ENCODE data around the gene HLA-DQB1.
"Not testable (repeated sequence)": the region's sequence is repeated elsewhere in the genome, so short reads cannot be mapped to it uniquely, and the experiment has no call there.

The HLA-DQB1 gene

DNA sequence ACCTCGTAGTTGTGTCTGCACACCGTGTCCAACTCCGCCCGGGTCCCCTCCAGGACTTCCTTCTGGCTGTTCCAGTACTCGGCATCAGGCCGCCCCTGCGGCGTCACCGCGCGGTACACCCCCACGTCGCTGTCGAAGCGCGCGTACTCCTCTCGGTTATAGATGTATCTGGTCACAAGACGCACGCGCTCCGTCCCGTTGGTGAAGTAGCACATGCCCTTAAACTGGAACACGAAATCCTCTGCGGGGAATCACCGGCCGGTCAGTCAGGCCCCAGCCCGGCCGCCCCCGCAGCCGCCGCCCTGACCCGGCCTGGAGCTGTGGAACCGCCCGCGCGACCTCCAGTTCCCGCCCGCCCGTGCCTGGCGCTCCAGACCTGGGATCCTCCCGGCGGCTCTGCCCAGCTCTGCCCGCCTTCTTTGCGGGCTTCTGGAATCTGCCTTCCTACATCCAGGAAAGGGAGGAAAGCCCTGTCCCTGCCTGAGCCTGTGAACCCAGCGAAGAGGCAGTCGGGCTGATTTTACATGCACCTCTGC is 1.6 kb downstream of the HLA-DQB1 start:
- no peak for DNase-seq (ENCODE audit: low read depth)
- H3K4me3 ChIP-seq (ENCODE audit: low read depth, low read length): no peak overlapping the region

DNA sequence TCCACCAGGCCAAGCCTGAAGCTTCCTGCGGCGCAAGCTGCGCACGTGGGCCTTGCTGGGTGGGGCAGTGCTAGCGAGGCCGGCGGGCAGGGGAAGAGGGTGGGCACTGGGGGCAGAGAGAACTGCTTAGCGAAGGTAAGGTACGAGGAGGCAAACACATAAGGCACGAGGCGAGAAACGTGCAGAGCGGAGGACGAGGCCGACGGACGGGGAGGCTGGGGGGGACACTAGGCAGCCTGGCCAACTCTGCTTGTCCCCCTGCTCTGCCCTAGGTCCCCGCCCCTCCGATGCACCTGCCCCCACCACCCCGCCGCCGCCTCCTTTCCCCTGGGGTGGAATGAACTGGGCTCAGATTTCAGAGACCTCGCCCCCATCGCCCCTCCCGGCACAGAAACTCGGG is 2.1 kb downstream of the HLA-DQB1 start:
- DNase-seq (ENCODE audit: low read depth): no peak
- H3K4me3 ChIP-seq (ENCODE audit: low read depth, low read length): no peak overlapping the region

DNA sequence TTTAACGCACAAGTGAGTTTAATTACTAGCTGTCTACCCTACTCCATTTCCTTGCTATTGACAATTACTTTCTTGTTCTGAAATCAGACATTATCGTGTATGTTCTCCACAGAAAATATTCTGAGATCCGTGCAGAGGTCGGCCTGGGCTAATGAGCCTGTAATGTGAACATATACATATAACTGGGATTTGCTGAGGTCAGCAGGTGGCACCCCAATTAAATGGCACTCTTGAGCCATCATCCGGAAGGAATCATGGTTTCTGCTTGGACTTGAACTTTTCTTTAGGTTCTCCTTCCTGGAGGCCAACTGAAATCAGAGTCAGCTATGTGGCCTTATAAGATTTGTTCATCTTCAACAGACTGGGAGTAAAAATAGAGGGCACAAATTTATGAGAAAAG is 3.6 kb downstream of the HLA-DQB1 start:
- no peak for DNase-seq (ENCODE audit: low read depth)
- no peak overlapping the region for H3K4me3 ChIP-seq (ENCODE audit: low read depth, low read length)

DNA sequence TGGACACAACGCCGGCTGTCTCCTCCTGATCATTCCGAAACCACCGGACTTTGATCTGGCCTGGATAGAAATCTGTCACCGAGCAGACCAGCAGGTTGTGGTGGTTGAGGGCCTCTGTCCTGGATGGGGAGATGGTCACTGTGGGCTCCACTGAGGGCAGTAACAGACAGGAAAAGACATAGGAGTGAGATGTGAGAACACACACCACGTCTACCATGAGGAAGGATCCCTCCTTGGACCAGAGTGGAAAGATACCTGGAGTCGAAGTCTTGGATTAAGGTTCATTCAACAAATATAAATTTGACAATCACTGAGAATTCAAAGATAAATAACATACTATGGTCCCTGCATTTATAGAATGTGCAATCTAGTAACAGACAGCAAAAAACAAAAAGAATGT is 4.4 kb downstream of the HLA-DQB1 start:
- no peak overlapping the region for H3K4me3 ChIP-seq (ENCODE audit: low read depth, low read length)
- no peak for DNase-seq (ENCODE audit: low read depth)

DNA sequence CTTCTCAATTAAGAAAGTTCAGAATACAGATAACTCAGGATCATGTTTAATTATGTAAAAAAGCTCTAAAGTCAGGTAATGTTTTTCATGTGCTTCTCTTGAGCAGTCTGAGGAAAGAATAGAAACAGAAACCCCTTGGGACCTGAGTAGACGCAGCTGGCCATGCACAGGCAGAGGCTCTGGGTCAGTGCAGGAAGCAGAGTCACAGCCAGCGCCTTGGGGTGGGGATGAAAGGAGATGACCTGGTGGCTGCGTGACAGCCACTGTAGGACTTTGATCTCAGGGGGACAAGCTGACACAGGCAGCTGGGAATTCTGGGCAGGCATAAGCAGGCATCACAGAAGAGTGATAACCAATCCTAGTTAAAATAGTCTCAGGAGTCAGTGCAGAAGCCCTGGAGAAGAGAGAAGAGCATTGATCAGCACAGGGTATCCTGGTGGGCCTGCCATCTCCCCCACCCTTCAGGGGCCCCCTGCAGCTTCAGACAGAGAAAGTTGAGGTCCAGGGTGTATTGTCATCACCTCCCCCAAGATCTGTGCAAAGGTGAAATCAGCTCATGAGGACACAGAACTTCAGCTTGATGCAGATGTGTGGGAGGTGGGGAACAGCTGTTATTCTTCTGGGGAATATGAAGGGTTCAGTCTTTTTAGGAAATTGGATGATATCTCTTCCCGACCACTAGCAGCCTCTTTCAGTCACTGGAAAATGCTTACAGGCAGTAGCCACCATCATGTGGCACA is 6.4 kb downstream of the HLA-DQB1 start:
- no peak overlapping the region for H3K4me3 ChIP-seq (ENCODE audit: low read depth, low read length)
- DNase-seq (ENCODE audit: low read depth): no peak

DNA sequence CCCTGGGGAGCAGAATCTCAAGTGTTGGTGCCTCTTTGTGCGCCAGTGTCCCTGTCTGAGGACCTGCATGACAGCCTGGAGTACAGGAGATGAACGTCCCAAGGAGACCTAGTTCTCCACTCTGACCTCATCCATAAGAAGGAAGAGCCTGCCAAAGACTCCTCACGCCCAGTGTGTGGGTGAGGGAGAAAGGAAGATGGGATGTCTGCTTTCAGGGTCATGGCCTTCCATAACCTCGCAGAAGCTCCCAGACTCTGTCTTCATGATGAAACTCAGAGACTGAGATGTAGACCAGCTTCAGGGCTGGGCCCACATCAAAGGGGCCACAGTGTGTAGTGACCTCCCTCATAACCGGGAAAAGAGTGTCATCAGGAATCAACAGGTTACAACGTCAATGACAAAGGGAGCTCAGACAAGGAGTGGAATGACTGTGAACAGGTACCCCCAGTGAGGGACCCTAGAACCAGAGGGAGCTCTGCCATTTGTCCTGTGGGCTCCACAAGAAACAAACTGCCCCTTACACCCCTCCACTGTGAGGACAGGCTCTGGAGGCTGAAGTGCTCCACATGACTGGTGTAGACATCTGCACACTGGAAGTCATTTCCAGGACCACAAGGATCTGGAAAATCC is 8.1 kb downstream of the HLA-DQB1 start:
- DNase-seq (ENCODE audit: low read depth): no peak
- H3K4me3 ChIP-seq (ENCODE audit: low read depth, low read length): no peak overlapping the region

DNA sequence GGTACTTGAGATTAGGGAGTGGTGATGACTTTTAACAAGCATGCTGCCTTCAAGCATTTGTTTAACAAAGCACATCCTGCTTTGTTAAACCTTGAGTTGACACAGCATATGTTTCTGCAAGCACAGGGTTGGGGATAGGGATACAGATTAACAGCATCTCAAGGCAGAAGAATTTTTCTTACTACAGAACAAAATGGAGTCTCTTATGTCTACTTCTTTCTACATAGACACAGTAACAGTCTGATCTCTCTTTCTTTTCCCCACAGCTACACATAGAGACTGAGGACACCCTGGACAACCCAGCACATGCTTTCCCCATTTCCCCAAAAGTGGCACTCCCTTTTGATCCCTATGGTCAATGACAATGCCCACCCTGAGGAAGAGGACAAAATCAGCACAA is 8.6 kb downstream of the HLA-DQB1 start:
- DNase-seq (ENCODE audit: low read depth); H3K4me3 ChIP-seq (ENCODE audit: low read depth, low read length): not testable (repeated sequence)

DNA sequence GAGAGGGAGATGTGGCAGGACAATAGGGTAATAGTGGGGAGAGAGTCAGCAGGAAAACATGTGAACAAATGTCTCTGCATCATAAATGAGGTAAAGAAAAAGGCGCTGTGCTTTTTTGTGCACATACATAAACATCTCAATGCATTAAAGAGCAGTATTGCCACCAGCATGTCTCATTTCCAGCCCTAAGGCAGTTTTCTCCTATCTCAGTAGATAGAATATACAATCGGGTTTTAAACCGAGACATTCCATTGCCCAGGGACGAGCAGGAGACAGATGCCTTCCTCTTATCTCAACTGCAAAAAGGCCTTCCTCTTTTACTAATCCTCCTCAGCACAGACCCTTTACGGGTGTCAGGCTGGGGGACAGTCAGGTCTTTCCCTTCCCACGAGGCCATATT is 9.1 kb downstream of the HLA-DQB1 start:
- H3K4me3 ChIP-seq (ENCODE audit: low read depth, low read length); DNase-seq (ENCODE audit: low read depth): not testable (repeated sequence)

DNA sequence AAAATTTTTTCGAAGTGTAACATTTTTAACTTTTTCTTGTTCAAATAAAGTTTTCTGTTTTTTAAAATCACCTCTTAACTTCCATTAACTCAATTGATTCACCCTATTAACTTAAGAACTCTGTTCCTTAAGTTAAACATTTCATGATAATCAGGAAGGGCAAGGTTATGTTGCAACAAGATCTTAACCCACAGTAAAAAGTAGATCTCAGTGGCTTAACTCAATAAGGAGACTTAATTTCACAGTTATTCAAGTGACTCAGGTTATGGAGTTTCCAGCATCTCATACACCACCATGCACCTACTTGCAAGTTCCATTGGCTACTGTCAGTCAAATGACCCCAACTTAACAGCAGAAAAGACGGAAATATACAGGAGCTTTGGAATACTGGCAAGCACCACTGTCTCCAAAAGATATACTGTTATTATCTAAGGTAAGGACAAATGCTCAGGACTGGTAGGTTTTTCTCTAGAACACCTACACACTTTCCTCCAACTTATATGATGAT is 11.2 kb downstream of the HLA-DQB1 start:
- no peak for DNase-seq (ENCODE audit: low read depth)

DNA sequence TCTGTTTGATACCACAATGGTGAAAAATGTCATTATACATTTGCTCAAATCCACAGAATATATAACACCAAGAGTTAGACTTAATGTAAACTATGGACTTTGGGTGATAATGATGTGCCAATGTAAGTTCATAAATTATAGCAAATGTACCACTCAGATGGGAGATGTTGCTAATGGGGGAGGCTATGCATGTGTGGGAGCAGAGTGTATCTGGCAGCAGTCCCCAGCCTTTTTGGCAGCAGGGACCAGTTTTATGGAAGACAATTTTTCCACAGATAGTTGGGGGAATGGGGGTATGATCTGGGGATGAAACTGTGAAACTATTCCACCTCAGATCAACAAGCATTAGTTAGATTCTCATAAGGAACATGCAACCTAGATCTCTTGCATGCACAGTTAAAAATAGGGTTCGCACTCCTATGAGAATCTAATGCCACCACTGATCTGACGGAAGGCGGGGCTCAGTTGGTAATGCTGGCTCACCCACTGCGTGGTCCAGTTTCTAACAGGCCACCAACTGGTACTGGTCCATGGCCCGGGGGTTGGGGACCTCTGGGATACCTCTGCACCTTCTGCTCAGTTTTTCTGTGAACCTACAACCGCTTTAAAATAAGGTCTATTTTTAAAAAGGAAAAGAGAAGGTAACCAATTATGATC is 21.3 kb downstream of the HLA-DQB1 start:
- no peak overlapping the region for H3K4me3 ChIP-seq (ENCODE audit: low read depth, low read length)
- no peak for DNase-seq (ENCODE audit: low read depth)

More for the DNA sequence above, 11.2 kb downstream of the HLA-DQB1 start:
- no peak overlapping the region for H3K4me3 ChIP-seq (ENCODE audit: low read depth, low read length)

DNA sequence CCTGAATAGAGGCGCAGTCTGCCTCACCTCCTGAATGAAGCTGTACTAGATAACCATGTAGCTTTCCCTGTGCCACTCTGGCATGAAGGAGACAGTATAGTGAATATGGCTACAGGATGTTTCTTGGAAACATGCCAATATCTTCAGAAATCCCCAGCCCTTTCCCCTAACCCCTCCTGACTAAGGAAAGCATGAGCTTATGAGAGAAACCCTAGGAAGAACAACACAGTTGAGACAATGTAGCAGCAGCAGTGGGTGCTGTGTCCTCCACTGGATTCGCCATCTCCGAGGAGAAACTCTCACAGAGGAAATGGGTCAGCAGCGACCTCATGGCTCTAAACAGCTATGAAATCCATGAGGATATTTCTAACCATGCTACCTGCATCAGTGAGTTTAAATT is 22.6 kb downstream of the HLA-DQB1 start:
- no peak overlapping the region for H3K4me3 ChIP-seq (ENCODE audit: low read depth, low read length)
- no peak for DNase-seq (ENCODE audit: low read depth)

DNA sequence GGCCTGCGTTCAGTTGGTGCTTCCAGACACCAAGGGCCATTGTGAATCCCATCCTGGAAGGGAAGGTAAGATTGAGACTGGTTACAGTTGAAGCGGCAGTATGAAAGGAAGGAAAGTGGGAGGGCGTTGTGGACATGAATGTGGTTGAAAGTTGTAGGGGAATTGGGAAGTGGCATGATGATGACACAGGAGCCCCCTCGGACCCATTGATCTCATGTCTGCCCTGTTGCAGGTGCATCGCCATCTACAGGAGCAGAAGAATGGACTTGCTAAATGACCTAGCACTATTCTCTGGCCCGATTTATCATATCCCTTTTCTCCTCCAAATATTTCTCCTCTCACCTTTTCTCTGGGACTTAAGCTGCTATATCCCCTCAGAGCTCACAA is 23.7 kb downstream of the HLA-DQB1 start:
- no peak overlapping the region for H3K4me3 ChIP-seq (ENCODE audit: low read depth, low read length)
- DNase-seq (ENCODE audit: low read depth): no peak

DNA sequence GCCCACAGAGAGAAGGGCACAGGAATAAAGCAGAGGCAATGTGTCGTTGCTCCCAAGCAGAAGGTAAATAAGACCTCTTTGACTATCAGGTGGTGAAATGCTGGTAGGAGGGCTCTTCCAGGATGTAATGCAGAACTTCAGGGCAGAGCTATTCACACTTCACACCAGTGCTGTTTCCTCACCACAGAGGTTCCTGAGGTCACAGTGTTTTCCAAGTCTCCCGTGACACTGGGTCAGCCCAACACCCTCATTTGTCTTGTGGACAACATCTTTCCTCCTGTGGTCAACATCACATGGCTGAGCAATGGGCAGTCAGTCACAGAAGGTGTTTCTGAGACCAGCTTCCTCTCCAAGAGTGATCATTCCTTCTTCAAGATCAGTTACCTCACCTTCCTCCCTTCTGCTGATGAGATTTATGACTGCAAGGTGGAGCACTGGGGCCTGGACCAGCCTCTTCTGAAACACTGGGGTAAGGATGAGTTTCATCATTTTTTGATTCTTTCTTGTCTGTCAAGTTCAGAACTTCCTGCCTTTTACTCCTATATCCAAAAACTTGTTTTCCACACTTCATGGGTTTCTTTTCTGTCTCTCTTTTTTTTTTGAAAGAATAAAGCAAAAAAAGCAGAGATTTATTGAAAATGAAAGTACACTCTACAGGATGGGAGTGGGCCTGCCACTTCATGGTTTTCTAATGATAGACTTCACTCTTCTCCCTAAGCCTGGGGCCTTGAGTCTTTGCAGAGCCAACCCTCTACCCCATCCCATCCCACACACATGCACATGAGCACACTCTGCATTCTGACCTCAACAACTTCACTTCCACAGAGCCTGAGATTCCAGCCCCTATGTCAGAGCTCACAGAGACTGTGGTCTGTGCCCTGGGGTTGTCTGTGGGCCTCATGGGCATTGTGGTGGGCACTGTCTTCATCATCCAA is 24.4 kb downstream of the HLA-DQB1 start:
- not testable (repeated sequence) for DNase-seq (ENCODE audit: low read depth); H3K4me3 ChIP-seq (ENCODE audit: low read depth, low read length)

DNA sequence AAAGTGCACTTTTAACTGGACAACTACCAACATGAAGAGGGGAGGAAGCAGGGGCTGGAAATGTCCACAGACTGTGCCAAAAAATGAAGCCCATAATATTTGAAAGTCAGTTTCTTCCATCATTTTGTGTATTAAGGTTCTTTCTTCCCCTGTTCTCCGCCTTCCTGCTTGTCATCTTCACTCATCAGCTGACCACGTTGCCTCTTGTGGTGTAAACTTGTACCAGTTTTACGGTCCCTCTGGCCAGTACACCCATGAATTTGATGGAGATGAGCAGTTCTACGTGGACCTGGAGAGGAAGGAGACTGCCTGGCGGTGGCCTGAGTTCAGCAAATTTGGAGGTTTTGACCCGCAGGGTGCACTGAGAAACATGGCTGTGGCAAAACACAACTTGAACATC is 25.3 kb downstream of the HLA-DQB1 start:
- DNase-seq (ENCODE audit: low read depth): no peak
- no peak overlapping the region for H3K4me3 ChIP-seq (ENCODE audit: low read depth, low read length)

DNA sequence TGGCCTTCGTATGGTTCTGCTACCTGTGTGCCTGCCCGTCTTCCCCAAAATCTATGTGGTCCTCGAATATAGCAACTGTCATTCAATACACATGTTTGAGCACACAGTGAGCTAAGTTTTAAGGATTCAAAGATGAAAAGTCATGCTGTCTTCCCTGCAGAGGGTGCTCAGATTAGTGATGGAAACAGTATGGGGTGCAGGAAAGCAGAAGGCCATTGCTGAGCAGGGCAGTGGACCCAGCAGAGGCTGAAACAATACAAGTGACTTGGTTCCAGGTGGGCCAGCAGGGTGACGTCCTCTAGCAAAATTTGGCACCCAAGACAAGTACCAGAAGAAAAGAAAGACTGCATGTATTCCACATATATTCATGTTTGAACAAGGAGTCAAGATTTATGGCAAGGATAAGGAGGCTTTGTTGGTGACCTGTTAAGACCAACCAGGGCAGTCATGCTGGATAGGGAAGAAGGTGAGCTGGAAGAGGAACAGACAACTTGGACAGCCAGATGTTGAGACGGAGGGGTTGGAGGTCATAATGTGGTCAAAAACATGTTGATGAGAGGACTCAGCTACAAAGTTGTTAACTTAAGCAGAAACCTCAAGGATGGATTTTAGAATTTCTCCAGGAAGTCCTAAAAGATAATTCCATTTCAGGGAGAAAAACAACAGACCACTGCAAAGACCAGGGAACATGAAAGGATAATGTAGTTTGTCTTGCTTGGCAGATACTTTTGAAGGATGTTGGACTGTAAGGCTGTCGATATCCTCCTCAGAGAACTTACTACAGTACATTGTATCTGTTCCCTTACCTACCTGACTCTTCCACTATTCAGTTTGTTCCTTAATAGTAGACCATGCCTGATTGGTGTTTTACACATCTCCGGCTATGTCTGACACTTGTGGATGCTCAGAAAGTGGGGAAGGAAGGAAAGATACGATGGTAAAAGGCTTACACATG is 26.7 kb downstream of the HLA-DQB1 start:
- DNase-seq (ENCODE audit: low read depth): no peak
- H3K4me3 ChIP-seq (ENCODE audit: low read depth, low read length): no peak overlapping the region

DNA sequence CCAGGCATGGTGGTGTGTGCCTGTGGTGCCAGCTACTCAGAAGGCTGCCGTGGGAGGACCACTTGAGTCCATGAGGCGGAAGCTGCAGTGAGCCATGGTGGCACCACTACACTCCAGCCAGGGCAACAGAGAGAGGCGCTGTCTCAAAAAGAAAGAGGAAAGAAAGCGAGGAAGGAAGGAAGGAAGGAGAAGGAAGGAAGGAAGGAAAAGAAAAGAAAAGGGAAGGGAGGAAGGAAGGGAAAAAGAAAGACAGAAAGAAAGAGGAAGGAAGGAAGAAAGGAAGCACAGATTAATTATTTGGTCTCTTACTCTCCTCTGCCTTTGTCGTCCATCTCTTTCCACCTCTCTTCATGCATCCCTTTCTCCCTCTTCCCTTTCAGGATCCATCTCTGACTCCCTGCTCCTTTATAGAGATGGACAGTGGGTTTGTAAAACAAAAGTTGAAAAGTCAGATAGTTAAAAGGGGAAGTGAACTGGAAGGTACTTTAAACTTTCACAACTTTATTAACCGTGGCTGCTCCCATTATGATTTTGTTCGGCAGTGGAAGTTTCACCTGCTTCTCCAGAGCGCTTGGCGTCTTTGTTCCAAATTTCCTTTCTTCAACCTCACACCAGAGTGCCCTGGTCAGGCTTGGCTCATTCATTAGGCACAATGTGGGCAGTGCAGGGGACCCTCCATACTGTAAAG is 27.8 kb downstream of the HLA-DQB1 start:
- no peak for DNase-seq (ENCODE audit: low read depth)
- H3K4me3 ChIP-seq (ENCODE audit: low read depth, low read length): no peak overlapping the region

DNA sequence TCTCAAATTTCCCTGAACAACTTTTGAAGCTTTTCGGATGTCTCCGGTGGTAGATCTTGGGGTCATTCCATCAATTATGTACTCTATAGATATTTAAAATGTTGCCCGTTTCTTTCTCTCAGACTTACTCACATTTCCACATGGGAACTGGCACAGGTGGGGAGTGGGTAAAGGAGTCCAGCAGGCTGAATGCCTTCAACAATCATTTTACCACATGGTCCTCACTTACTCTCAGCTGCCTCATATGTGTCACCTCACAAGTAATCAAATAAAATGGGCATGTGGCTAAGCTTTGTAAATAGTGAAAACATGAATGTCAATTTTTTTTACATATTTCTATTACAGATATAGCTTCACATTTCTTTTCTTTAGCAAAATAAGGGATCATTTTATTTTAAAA is 28.6 kb downstream of the HLA-DQB1 start:
- no peak overlapping the region for H3K4me3 ChIP-seq (ENCODE audit: low read depth, low read length)
- no peak for DNase-seq (ENCODE audit: low read depth)

Data from skeletal muscle cell (primary cell).